Measurements from ENCODE around the gene PDE7B.

Gene PDE7B

DNA sequence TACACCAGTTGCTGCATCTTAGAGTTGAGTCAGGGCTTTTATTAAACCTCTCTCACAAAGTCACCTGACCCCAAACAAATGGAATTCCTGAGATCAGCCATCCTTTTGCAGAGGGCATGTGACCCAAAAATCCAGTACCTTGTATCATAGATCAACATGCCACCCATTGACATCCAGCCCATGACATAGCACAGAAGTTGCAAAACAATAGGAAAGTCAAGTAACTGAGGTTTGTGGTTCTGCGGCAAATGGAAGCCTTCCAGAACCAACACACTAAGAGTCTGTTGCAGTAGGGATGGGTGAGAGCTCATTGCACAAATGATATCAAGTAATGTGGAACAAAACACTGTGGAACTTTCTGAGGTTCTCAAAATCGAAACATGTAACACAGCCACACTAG, 111.2 kb downstream of the PDE7B start:
- H3K27ac ChIP-seq = no peak overlapping the region
- TF ChIP-seq, protein P1, sequence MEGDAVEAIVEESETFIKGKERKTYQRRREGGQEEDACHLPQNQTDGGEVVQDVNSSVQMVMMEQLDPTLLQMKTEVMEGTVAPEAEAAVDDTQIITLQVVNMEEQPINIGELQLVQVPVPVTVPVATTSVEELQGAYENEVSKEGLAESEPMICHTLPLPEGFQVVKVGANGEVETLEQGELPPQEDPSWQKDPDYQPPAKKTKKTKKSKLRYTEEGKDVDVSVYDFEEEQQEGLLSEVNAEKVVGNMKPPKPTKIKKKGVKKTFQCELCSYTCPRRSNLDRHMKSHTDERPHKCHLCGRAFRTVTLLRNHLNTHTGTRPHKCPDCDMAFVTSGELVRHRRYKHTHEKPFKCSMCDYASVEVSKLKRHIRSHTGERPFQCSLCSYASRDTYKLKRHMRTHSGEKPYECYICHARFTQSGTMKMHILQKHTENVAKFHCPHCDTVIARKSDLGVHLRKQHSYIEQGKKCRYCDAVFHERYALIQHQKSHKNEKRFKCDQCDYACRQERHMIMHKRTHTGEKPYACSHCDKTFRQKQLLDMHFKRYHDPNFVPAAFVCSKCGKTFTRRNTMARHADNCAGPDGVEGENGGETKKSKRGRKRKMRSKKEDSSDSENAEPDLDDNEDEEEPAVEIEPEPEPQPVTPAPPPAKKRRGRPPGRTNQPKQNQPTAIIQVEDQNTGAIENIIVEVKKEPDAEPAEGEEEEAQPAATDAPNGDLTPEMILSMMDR (conservative IDR thresholded peaks at IDR 0.05) = no peak
- TF ChIP-seq ZFX (IDR thresholded peaks at IDR 0.05) = no peak

DNA sequence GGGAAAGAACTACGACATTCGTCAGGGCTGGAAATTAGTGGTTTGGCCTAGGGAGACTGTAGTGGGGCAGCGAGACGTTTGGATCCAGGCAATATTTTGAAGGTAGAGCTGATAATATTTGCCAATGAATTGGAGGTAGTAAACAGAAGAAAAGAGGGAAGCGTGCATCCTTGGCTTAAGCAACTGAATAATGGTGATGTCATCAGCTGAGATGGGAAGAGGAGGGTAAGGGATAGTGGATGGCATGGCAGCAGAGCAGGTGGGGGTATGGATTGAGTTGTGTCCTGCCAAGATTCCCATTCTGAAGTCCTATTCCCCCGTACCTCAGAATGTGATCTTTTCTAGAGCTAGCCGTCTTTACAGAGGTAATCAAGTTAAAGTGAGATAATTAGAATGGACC, 119.2 kb downstream of the PDE7B start:
- no peak overlapping the region for H3K27ac ChIP-seq
- TF ChIP-seq ZFX (IDR thresholded peaks at IDR 0.05) = no peak
- TF ChIP-seq, protein P1 (conservative IDR thresholded peaks at IDR 0.05) = no peak

DNA sequence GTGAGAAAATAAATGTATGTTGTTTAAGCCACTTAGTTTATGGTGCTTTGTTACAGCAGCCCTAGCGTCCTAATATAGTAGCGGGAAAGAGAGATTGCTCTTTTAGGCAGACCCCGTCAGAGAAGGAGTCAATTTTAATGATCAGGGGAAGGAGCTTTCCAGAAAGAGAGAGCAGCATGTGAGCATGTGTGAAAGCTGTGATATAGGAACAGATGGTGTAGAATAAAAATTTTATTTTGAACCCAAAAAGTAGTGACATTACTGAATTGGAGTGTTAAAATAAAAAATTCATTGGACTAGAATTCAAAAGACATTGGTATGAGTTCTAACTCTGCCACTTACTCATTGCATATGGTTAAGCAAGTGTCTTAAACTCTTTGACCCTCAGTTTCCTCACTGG, 119.8 kb downstream of the PDE7B start:
- H3K27ac ChIP-seq = no peak overlapping the region
- no peak for TF ChIP-seq ZFX (IDR thresholded peaks at IDR 0.05)
- TF ChIP-seq, protein P1 (conservative IDR thresholded peaks at IDR 0.05) = no peak

DNA sequence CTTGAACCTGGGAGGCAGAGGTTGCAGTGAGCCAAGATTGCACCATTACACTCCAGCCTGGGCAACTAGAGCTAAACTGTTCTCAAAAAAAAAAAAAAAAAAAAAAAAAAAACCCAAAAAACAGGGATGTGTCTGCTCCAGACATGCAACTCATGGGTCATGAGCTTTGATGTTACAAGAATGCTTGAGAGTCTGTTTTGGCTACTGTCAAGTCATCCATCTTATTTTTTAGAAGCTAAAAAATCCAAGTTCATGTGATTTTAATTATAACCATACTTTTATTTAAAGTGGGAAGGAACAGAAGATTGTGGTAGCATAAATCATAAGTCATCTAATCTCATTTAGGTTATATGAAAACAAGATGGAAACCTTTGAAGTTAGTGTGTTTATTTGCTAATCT, 120.6 kb downstream of the PDE7B start:
- H3K27ac ChIP-seq = no peak overlapping the region
- no peak for TF ChIP-seq ZFX (IDR thresholded peaks at IDR 0.05)
- TF ChIP-seq, protein P1 (conservative IDR thresholded peaks at IDR 0.05) = no peak

- no peak for TF ChIP-seq ZFX (IDR thresholded peaks at IDR 0.05)
- TF ChIP-seq, protein P1 (conservative IDR thresholded peaks at IDR 0.05) = no peak
- H3K27ac ChIP-seq = no peak overlapping the region
These were observed 121.1 kb downstream of the PDE7B start for GRCh38 chr6:135972586-135972985.

DNA sequence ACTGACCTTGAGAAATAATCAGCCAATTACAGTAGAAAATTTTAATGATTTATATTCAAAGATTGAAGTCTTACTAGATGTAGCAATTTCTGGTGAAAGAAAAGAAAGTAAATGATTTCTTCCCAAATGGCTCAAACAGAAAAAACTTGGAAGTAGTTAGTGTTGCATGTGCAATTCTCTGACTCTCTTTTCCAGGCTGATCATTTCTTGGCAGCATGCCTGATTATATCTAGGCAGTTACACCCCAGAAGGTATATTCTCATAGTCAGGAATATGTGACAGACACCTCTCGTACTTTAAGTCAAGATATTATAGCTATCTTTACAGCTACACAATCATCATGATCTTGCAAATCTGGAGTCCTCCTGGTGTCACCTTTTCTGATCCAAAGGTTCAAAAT, 122.9 kb downstream of the PDE7B start:
- TF ChIP-seq, protein P1 (conservative IDR thresholded peaks at IDR 0.05) = no peak
- TF ChIP-seq ZFX (IDR thresholded peaks at IDR 0.05) = no peak
- H3K27ac ChIP-seq = no peak overlapping the region

GRCh38 chr6:135976585-135976984, 125.1 kb downstream of the PDE7B start:
- no peak for TF ChIP-seq ZFX (IDR thresholded peaks at IDR 0.05)
- TF ChIP-seq, protein P1 (conservative IDR thresholded peaks at IDR 0.05) = no peak
- H3K27ac ChIP-seq = no peak overlapping the region

Measured in C4-2B (cell line).